Peyer's patch (tissue), 4 donors: Measurements from ENCODE around the gene THBS1. TPM values are rescaled to one million over a fixed set of nuclear protein-coding genes. Genes with fewer than 3 reads are reported as not detected.

Experiments used
- DNase-seq, 3 donors: peaks; one replicate each; pipeline ENCODE4 v3.0.0-alpha.2; 2017 to 2019
- H3K27ac ChIP-seq, 4 donors: fragments of 200-600 bp; sonication (generic); one replicate each; pipeline ENCODE4 v1.5.1; 2016 to 2019
- H3K27me3 ChIP-seq, 2 donors: fragments of 200-600 bp; sonication (generic); one replicate each; pipeline ENCODE4 v1.5.1; 2019
- H3K36me3 ChIP-seq, 3 donors: fragments of 200-600 bp; sonication (generic); one replicate each; pipeline ENCODE4 v1.5.1; 2016 to 2019
- H3K4me1 ChIP-seq, 4 donors: fragments of 200-600 bp; sonication (generic); one replicate each; pipeline ENCODE4 v1.5.1; 2016 to 2019
- H3K4me3 ChIP-seq, 4 donors: fragments of 200-600 bp; sonication (generic); 1 replicate in 3 of 4; 2 replicates in 1 of 4; pipeline ENCODE4 v1.5.1; 2016 to 2019; ENCODE audit warnings: mild to moderate bottlenecking in 1 of 4
- H3K9me3 ChIP-seq, 4 donors: fragments of 200-600 bp; sonication (generic); one replicate each; pipeline ENCODE4 v1.5.1; 2016 to 2019; ENCODE audit warnings: mild to moderate bottlenecking in 1 of 4
- CTCF ChIP-seq, 6 experiments: fragments of 450-650 bp in 4 of 6; fragments of 200-600 bp in 2 of 6; sonication (generic) in 1 of 6; IDR thresholded peaks; one replicate each; pipeline ENCODE4 v1.5.1; 2017 to 2019; ENCODE audit warnings: antibody characterized with exemption in 6 of 6, mild to moderate bottlenecking in 3 of 6, moderate library complexity in 1 of 6
- POLR2A ChIP-seq, 2 donors: fragments of 450-650 bp; IDR thresholded peaks; one replicate each; pipeline ENCODE4 v1.5.1; 2017; ENCODE audit warnings: antibody characterized with exemption in 2 of 2, mild to moderate bottlenecking in 2 of 2, moderate library complexity in 2 of 2
- total RNA-seq, 4 donors: library from RNA; depleted of rRNA; stranded (reverse); fragments of >200 nt; gene quantifications; one replicate each; pipeline ENCODE4 v1.1.0, GENCODE V29; 2016

The THBS1 gene
- total RNA-seq, 4 donors from 2014 or later = 68.7 to 784 (median 139) TPM

GRCh38 chr15:39573844-39574243, 7.0 kb upstream of the THBS1 start:
- H3K36me3 ChIP-seq = no peaks in the 10 kb centered on the region
- DNase-seq = no peak
- no peaks in the 10 kb centered on the region for H3K27me3 ChIP-seq
- H3K4me3 ChIP-seq = no peak overlapping the region
- no peaks in the 10 kb centered on the region for H3K9me3 ChIP-seq
- H3K4me1 ChIP-seq = peaks cover 0 to 7% (median 0%) of the 10 kb centered on the region in 4 donors
- H3K27ac ChIP-seq = no peak overlapping the region
- TF ChIP-seq CTCF (IDR thresholded peaks at IDR 0.05) = no peak
- TF ChIP-seq POLR2A (IDR thresholded peaks at IDR 0.05) = no peak

GRCh38 chr15:39574427-39574826, 6.5 kb upstream of the THBS1 start:
- Histone ChIP-seq H3K4me1 (peaks cover 0 to 11% (median 0%) of the 10 kb centered on the region in 4 donors), H3K36me3 (no peaks in the 10 kb centered on the region), H3K9me3 (no peaks in the 10 kb centered on the region), H3K27me3 (no peaks in the 10 kb centered on the region), H3K4me3 (no peak overlapping the region), H3K27ac (no peak overlapping the region)
- TF ChIP-seq CTCF (IDR thresholded peaks at IDR 0.05) = no peak
- no peak for TF ChIP-seq POLR2A (IDR thresholded peaks at IDR 0.05)
- DNase-seq = no peak

- no peak overlapping the region for H3K27ac ChIP-seq
- TF ChIP-seq POLR2A (IDR thresholded peaks at IDR 0.05) (no peak), CTCF (IDR thresholded peaks at IDR 0.05) (no peak)
- H3K4me1 ChIP-seq = peaks cover 0 to 11% (median 0%) of the 10 kb centered on the region in 4 donors
- DNase-seq = no peak
- H3K4me3 ChIP-seq = no peak overlapping the region
- no peaks in the 10 kb centered on the region for H3K27me3 ChIP-seq
- H3K36me3 ChIP-seq = no peaks in the 10 kb centered on the region
- no peaks in the 10 kb centered on the region for H3K9me3 ChIP-seq
These were observed 5.7 kb upstream of the THBS1 start for GRCh38 chr15:39575180-39575579.

- Histone ChIP-seq H3K36me3 (peaks cover 0 to 21% (median 0%) of the 10 kb centered on the region in 3 donors), H3K4me1 (peaks cover 0 to 32% (median 0%) of the 10 kb centered on the region in 4 donors), H3K4me3 (no peak overlapping the region), H3K9me3 (no peaks in the 10 kb centered on the region), H3K27me3 (no peaks in the 10 kb centered on the region), H3K27ac (peak overlapping the region; percentile 71 to 90 (median 82))
- no peak for DNase-seq
- TF ChIP-seq POLR2A (IDR thresholded peaks at IDR 0.05) = no peak
- TF ChIP-seq CTCF (IDR thresholded peaks at IDR 0.05) = no peak
These were observed 1.9 kb upstream of the THBS1 start for GRCh38 chr15:39578851-39579486.

GRCh38 chr15:39579487-39580116, 1.3 kb upstream of the THBS1 start:
- Histone ChIP-seq H3K4me1 (peaks cover 0 to 38% (median 0%) of the 10 kb centered on the region in 4 donors), H3K27ac (peak overlapping the region; percentile 71 to 90 (median 82)), H3K9me3 (no peaks in the 10 kb centered on the region), H3K36me3 (peaks cover 0 to 28% (median 0%) of the 10 kb centered on the region in 3 donors), H3K4me3 (peak overlapping the region in 3 of 4 donors; percentile 48 to 79 (median 73)), H3K27me3 (no peaks in the 10 kb centered on the region)
- peak; percentile 23 to 60 (median 58) for DNase-seq
- TF ChIP-seq CTCF (IDR thresholded peaks at IDR 0.05) (no peak), POLR2A (IDR thresholded peaks at IDR 0.05) (no peak)
